Tibial nerve (tissue), 4 donors: ENCODE data around the gene PRUNE2.

Source experiments
- EP300 ChIP-seq, 2 donors: sonication (generic); formaldehyde crosslinking; IDR thresholded peaks; one replicate each; pipeline ENCODE4 v1.6.1; 2017; ENCODE audit warnings: antibody characterized with exemption in 2 of 2, mild to moderate bottlenecking in 1 of 2
- POLR2A ChIP-seq, 2 donors: fragments of 450-650 bp; IDR thresholded peaks; one replicate each; pipeline ENCODE4 v1.6.1; 2017; ENCODE audit warnings: antibody characterized with exemption in 2 of 2, mild to moderate bottlenecking in 2 of 2, moderate library complexity in 2 of 2
- TF ChIP-seq, protein P1 (sequence below), 5 experiments: fragments of 200-600 bp in 3 of 5; fragments of 450-650 bp in 2 of 5; sonication (generic) in 3 of 5; IDR thresholded peaks; one replicate each; pipeline ENCODE4 v1.5.1; 2016 to 2019; ENCODE audit warnings: antibody characterized with exemption in 5 of 5, mild to moderate bottlenecking in 3 of 5, moderate library complexity in 2 of 5

DNA sequence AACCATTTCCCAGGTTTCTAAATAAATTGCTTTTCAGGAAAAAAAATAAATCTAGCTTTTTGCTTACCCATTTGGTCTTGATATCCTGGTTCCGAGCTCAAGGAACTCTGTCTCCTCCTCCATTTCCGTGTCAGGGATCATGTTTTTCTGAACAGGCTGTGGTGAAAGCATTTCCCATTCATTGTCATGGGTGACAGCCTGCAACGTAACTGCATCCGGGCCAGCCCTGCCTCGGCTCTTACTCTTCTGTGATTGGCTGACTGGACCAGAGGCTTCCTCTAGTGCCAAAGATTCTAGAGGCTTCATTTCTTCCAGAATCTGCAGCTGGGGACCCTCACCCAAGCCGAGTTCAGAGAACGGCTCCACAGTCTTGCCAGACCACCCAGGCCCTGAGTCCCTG is 202.6 kb downstream of the PRUNE2 start:
- TF ChIP-seq POLR2A (IDR thresholded peaks at IDR 0.05) (no peak), EP300 (IDR thresholded peaks at IDR 0.05) (no peak)
- TF ChIP-seq, protein P1, sequence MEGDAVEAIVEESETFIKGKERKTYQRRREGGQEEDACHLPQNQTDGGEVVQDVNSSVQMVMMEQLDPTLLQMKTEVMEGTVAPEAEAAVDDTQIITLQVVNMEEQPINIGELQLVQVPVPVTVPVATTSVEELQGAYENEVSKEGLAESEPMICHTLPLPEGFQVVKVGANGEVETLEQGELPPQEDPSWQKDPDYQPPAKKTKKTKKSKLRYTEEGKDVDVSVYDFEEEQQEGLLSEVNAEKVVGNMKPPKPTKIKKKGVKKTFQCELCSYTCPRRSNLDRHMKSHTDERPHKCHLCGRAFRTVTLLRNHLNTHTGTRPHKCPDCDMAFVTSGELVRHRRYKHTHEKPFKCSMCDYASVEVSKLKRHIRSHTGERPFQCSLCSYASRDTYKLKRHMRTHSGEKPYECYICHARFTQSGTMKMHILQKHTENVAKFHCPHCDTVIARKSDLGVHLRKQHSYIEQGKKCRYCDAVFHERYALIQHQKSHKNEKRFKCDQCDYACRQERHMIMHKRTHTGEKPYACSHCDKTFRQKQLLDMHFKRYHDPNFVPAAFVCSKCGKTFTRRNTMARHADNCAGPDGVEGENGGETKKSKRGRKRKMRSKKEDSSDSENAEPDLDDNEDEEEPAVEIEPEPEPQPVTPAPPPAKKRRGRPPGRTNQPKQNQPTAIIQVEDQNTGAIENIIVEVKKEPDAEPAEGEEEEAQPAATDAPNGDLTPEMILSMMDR (IDR thresholded peaks at IDR 0.05): no peak
